ENCODE data around the gene ABHD12.
"Not testable (repeated sequence)": the region's sequence is repeated elsewhere in the genome, so short reads cannot be mapped to it uniquely, and the experiment has no call there.

ABHD12 gene

DNA sequence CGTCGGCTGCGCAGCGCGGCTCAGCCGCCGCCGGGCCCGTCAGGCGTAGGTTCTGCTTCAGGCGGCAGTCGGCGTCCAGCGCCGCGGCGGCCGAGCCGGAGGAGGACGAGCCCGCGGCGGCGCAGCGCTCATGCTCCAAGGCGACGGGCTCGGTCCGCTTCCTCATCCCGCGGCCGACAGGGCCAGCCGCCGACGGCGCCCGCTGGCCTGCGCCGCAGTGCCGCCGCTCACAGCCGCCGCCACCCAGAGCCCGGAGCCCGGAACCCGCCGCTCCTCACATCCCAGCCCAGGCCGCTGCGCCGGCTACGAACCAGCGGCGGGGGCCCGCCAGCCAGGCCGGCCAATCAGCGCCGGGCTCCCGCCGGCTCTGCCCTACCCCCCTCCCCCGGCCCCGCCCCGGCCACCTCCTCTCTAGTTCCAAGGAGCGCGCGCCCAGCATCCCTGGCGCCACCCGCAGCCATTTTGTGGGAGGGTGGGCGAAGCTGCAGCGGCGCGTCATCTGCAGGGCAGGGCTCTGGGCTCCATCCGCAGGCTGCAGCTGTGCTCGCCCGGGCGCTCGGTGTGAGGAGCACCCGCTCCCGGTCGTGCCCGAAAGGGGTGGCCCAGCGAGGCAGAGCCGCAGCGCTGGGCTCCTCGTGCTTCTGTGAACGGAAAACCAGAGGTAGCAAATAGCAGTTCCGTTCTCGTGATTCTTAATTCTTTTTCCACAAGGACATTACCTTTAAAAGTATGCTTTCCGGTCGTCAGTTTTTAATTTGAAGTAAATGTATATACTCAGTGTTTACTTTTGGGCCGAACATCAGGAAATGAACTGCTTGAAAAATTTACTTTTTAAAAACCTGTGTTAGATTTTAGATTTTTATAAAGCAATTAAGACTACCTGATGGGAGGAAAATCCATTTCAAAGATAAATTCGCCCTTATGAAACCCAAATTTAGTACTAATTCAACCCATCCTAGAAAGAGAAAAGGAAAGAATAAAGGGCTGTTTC is at the start of gene ABHD12:
Gene ABHD12 (minus strand): TSS at position 298 of the 991 bp plus-strand sequence. CDS start 132 bp downstream, at position 166.
- peak; percentile 93 for DNase-seq

DNA sequence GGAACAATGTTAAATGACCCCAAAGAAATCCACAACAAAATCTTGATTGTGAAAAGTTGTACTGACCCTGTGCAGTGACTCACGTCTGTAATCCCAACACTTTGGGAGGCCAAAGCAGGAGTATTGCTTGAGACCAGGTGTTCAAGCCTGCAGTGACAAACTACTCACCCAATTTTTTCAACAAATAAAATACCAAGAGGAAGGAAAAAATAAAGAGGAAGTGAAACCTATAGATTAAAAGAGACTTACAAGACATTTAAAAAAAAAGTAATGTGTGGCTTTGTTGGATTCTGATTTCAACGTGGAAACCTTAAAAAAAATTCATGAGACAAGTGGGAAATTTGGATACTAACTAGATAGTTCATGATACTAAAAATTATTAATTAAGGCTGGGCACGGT is 48.7 kb upstream of the ABHD12 start:
- DNase-seq, result no peak

DNA sequence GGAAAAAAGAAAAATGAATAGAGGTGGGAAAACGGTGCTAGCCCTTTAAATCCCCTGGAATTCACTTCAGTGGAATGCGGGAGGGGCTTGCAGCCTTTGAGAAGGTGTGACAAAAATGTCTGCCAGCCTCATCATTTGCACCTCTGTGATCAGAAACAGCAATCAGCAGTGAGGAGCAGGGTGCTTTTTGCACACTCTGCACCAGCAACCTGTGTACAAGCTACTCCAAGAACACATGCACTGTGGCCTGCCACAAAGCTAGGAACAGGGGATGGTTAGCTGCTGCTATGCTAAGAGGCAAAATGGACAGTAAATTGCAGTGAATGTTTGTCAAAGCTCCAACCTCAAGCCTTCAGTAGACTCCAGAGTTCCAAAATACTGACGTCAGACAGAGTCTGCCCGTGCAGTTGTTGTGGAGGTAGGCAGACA is 46.5 kb upstream of the ABHD12 start:
- DNase-seq, result no peak

DNA sequence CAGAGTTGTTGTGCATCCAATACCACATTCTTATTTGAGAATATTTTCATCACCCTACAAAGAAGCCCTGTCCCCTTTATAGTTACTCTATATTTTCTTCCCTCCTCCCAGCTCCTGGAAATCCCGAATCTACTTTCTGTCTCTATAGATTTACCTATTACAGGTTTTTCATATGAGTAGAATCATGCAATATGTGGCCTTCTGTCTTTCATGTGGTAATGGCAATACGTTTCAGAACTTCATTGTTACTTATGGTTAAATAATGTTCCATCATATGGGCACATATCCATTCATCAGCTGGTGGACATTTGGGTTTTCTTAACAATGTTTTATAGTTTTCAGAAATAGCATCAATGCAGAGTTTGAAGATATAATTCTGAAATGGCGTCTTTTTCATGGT is 33.9 kb upstream of the ABHD12 start:
- no peak for DNase-seq

- no peak for DNase-seq
Measured at GRCh38 chr20:25422032-25422431, 31.4 kb upstream of the ABHD12 start.

DNA sequence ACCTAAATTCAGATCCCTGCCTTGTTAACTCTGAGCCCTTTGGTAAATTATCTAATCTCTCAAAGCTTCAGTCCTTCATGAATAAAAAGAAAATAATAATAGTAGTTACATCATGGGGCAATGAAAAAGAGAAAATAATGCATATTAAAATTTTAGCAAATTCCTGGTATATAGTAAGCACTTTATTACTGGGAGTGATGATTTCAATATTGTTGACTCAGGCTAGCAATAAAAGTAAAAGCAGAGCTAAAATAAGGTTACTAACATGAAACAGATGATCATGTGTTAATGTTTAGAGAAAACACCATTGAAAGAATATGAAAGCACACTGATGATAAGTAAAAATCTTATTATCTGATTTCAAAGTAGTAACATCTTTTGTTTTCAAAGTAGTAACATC is 30.5 kb upstream of the ABHD12 start:
- DNase-seq, result no peak

DNA sequence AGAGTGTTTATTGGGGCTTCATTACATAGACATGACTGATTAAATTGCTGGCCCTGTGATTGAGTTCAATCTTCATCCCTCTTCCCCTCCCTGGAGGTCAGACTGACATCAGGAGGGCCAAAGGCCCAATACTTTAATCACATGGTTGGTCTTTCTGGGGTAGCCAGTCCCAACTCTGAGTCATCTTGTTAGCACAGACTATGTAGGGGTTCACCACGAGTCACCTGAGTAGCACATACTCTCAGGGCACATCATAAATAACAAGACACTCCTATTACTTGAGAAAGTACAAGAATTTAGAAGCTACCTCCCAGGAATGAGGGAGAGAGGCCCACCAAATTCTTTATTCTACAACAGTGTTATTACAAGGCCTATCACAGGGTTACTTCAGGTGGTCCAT is 28.1 kb upstream of the ABHD12 start:
- no peak for DNase-seq

DNA sequence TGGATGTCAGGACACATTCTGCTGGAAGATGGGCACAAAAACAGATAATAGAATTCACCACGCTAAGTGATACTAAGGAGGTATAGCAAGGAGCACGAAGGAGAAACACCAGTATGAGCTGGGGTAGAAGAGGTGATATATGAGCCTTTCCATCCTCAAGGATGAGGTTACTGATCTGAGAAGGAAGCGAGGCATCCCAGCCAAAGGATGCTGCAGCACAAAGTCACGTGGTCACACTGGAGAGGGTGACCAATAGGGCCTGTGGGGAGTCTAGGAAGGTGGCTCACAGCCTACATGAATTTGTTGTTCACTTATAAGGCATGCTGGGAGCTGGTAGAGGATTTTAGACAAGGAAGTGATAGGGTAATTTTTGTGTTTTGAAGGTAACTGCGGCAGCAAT is 18.3 kb upstream of the ABHD12 start:
- DNase-seq, result no peak

DNA sequence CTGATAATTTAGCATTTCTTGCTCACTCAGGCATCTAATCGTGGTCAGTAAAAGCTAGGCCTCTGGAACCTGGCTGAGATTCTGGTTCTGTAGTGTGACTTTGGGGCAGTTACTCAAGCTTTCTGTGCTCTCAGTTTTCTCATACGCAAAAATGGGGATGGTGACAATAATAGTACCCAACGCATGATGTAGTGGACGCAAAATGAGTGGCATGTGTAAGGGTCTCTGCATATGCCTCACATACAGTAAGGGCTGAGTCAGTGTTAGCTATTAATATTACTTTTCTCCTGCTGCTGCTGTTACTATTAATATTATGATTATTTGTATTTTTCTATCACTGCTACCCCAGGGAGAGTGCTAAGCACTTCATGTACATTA is 17.5 kb upstream of the ABHD12 start:
- no peak for DNase-seq

DNA sequence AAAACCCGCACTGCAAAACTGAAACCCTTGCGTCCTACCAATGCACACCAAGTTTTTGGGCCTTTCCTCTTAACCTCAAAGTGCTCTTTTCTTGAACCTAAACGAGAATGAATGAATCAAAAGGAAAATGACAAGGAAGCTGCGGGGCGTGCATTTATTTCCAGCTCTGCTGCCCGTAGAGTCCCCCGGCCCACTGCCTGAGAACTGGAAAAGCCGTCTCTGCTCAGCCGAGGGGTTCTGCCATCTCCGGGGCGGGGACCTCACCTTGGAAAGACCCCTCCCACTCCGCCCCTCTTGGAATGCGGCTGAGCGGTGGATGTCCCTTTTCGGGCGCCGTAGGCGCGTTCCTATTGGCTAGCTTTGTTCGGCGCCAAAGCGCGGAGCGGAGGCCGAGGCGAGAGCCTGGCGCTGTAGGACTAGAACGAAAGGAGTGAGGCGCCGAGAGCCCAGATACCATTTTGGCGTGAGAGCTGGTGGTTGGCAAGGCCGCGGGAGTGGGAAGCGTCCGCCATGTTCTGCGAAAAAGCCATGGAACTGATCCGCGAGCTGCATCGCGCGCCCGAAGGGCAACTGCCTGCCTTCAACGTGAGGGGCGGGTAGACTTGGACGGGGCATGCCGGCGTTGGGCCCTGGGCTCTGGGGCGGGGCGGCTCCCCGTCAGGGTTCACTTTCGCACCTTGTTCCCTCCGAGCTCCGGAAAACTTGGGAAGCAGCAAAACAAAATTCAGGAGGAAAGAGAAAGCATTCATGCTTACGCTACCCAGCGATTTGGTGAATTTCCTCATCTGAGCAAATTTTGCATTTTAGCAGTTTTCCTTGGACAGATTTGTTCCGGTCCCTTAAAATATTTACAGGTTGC is 16.9 kb upstream of the ABHD12 start, which contains the start of gene GINS1:
Gene GINS1 (plus strand): TSS at position 363 of the 859 bp plus-strand sequence. CDS start 148 bp downstream, at position 511.
- peak; percentile 85 for DNase-seq

DNA sequence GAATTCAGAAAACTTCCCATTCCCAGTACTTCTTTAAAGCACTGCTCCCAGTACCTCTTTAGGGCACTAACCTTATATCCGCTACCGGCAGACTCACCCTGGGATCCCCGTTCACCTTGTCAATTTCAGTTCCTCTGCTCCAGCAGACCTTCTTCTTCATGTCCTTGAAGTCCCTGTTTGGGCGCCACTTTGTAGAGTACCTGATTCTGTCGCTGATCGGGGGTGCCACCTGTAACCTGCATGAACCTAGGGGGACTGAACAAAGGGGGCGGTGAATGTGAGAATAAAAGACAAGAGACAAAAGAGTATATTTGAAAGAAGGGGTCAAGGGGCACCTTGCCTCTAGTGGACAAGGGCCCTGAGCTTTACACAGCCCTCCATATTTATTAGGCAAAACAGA is 11.9 kb upstream of the ABHD12 start:
- no peak for DNase-seq

DNA sequence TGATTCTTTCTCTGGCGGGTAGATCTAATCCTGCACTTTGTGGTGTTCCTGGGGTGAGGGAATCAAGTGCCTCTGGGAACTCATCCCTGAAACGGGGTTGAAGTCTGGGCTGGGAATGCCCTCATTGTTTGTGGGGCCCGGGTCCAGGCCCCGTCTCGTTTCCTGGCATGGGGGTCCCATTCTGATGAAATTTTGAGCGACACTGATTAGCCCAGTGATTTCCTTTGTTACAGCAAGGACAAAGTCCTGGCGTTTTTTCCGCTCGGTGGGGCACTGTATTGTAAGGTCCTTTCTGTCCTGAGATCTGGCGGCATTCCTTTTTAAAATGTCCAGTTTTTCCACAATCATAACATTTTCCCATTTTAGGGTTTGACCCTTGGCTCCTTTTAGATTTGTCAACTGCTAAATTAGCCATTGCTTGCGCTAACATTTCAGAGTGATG is 9.7 kb upstream of the ABHD12 start:
- not testable (repeated sequence) for DNase-seq

GRCh38 chr20:25399037-25399430 is 8.4 kb upstream of the ABHD12 start:
- DNase-seq, result no peak

DNA sequence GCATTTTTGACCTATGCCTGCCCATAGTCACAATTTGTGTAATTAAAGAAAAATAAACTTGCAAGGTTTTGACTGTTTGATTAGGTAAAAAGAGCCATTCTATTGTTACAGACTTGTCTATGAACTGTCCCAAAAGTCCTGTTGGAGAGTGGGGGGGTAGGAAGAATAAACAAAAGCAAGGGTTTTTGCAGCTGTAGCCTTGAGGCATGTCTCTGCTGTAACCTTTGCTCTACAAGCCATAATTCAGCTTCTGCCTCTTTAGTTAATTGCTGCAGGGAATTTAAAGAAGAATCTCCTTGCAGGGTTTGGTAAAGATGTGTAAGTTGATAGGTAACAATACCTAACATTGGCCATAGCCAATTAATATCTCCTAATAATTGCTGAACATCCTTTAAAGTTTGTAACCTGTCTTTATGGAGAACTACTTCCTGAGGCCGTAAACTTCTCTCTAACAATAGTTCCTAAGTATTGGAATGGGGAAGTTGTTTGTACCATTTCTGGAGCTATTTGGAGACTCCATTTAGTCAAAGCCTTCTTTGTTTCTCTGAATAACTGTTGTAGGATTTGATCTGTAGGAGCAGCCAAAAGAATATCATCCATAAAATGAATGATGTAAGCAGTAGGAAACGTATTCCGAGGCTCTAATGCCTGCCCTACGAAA is 7.9 kb upstream of the ABHD12 start:
- DNase-seq, result no peak

DNA sequence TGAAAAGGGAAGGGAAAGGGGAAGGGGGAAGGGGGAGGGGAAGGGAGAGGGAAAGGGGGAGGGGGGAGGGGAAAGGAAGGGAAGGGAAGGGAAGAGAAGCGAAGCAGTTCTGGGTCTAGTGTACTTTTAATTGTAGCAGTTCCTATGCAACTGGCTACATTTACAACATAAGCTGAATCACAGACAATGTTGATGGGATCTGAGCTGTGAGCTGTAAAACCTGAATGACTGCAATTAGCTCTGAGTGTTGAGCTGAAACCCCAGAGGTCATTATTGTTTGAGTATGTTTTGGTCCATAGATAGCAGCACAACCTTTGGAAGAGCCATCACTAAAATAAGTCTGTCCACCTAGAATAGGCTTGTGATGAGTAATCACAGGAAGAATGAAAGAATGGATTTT is 7.2 kb upstream of the ABHD12 start:
- no peak for DNase-seq

- no peak for DNase-seq
Measured at GRCh38 chr20:25397096-25397495, 6.5 kb upstream of the ABHD12 start.

DNA sequence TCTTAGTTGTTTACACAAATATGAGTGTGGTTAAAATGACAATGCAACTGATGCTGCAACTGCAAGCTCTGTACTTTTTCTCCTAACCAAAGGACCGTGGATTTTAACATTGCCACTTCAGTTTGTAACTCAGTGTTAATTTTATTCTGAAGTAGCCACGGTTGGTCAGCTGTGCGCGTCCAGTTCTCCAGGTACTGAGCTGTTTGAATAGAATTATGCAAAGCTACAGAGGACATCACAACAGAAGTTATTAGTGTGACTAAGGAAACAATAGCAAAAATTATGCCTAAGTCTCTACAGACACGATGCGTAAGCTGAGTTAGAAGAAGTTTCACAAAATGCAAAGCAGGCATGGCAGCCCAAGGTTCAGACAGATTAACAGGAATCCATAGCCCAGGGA is 4.4 kb upstream of the ABHD12 start:
- no peak for DNase-seq

- DNase-seq, result no peak
Measured at GRCh38 chr20:25394276-25394675, 3.6 kb upstream of the ABHD12 start.

- no peak for DNase-seq
Measured at GRCh38 chr20:25389858-25390537, 637 bp downstream of the ABHD12 start.

- DNase-seq, result no peak
Measured at GRCh38 chr20:25389401-25389857, 1.2 kb downstream of the ABHD12 start.

- no peak for DNase-seq
Measured at GRCh38 chr20:25382704-25383370, 7.8 kb downstream of the ABHD12 start.

All from 8988T (cell line).